ENCODE results near the gene CHEK2.
"Not testable (repeated sequence)": the region's sequence is repeated elsewhere in the genome, so short reads cannot be mapped to it uniquely, and the experiment has no call there.

Gene CHEK2

GRCh38 chr22:28738876-28739275 lies 2.7 kb downstream of the CHEK2 start:
- not testable (repeated sequence) for H3K9ac ChIP-seq (ENCODE audit: low read length); H3K27me3 ChIP-seq (ENCODE audit: control insufficient read depth, insufficient read depth, low read length); H3K27ac ChIP-seq (ENCODE audit: low read depth, low read length); H3K36me3 ChIP-seq (ENCODE audit: control insufficient read depth, insufficient read depth, low read length); H3K9me3 ChIP-seq (ENCODE audit: control insufficient read depth, insufficient read depth, low read depth, low read length); H3K4me3 ChIP-seq (ENCODE audit: low read depth, low read length)
- H3K4me1 ChIP-seq (ENCODE audit: control insufficient read depth, insufficient read depth, low read length) = peaks cover 31% of the 10 kb centered on the region

DNA sequence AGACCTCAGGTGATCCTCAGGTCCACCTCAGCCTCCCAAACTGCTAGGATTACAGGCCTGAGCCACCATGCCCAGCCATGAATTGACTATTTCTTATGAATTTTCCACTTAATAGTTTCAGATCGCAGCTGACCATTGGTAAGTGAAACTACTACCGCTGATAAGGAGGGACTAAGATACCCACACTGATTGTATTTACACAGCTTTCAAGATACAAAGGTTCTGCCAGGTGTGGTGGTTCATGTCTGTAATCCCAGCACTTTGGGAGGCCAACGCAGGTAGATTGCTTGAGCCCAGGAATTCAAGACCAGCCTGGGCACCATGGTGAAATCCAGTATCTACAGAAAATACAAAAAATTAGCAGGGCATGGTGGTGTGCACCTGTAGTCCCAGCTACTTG lies 3.9 kb downstream of the CHEK2 start:
- Histone ChIP-seq H3K36me3 (ENCODE audit: control insufficient read depth, insufficient read depth, low read length) (peaks cover 8% of the 10 kb centered on the region), H3K9me3 (ENCODE audit: control insufficient read depth, insufficient read depth, low read depth, low read length) (no peaks in the 10 kb centered on the region), H3K4me3 (ENCODE audit: low read depth, low read length) (no peak overlapping the region), H3K27me3 (ENCODE audit: control insufficient read depth, insufficient read depth, low read length) (no peaks in the 10 kb centered on the region), H3K9ac (ENCODE audit: low read length) (no peak overlapping the region), H3K27ac (ENCODE audit: low read depth, low read length) (no peak overlapping the region), H3K4me1 (ENCODE audit: control insufficient read depth, insufficient read depth, low read length) (peaks cover 31% of the 10 kb centered on the region)

GRCh38 chr22:28736301-28737155 lies 5.1 kb downstream of the CHEK2 start:
- Histone ChIP-seq H3K4me3 (ENCODE audit: low read depth, low read length) (peak overlapping the region; percentile 25; the same call in 1 of the 2 replicates), H3K27me3 (ENCODE audit: control insufficient read depth, insufficient read depth, low read length) (no peaks in the 10 kb centered on the region), H3K4me1 (ENCODE audit: control insufficient read depth, insufficient read depth, low read length) (peaks cover 31% of the 10 kb centered on the region), H3K27ac (ENCODE audit: low read depth, low read length) (peak overlapping the region; percentile 72; the same call in 1 of the 2 replicates), H3K9me3 (ENCODE audit: control insufficient read depth, insufficient read depth, low read depth, low read length) (no peaks in the 10 kb centered on the region), H3K36me3 (ENCODE audit: control insufficient read depth, insufficient read depth, low read length) (peaks cover 16% of the 10 kb centered on the region), H3K9ac (ENCODE audit: low read length) (peak overlapping the region; percentile 24)

GRCh38 chr22:28734393-28734792 lies 7.2 kb downstream of the CHEK2 start:
- peak overlapping the region; percentile 17; the same call in 1 of the 2 replicates for H3K27ac ChIP-seq (ENCODE audit: low read depth, low read length)
- H3K4me1 ChIP-seq (ENCODE audit: control insufficient read depth, insufficient read depth, low read length) = peaks cover 31% of the 10 kb centered on the region
- no peak overlapping the region for H3K4me3 ChIP-seq (ENCODE audit: low read depth, low read length)
- H3K27me3 ChIP-seq (ENCODE audit: control insufficient read depth, insufficient read depth, low read length) = no peaks in the 10 kb centered on the region
- peaks cover 28% of the 10 kb centered on the region for H3K36me3 ChIP-seq (ENCODE audit: control insufficient read depth, insufficient read depth, low read length)
- H3K9me3 ChIP-seq (ENCODE audit: control insufficient read depth, insufficient read depth, low read depth, low read length) = no peaks in the 10 kb centered on the region
- no peak overlapping the region for H3K9ac ChIP-seq (ENCODE audit: low read length)

DNA sequence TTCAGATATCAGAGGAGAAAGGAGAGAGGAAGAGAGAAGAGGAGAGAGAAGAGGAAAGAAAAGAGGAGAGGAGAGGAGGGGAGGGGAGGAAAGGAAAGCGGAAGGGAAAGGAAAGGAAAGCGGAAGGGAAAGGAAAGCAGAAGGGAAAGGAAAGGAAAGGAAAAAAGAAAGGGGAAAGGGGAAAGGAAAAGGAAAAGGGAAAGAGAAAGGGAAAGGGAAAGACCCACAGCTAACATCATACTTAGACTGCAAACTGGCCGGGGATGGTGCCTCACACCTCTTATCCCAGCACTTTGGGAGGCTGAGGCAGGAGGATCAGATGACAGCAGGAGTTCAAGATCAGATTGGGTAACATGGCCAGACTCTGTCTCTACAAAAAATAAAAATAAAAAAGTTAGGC lies 11.4 kb downstream of the CHEK2 start:
- Histone ChIP-seq H3K27ac (ENCODE audit: low read depth, low read length) (no peak overlapping the region), H3K9ac (ENCODE audit: low read length) (no peak overlapping the region), H3K9me3 (ENCODE audit: control insufficient read depth, insufficient read depth, low read depth, low read length) (no peaks in the 10 kb centered on the region), H3K4me1 (ENCODE audit: control insufficient read depth, insufficient read depth, low read length) (peaks cover 7% of the 10 kb centered on the region), H3K4me3 (ENCODE audit: low read depth, low read length) (no peak overlapping the region), H3K36me3 (ENCODE audit: control insufficient read depth, insufficient read depth, low read length) (peaks cover 59% of the 10 kb centered on the region), H3K27me3 (ENCODE audit: control insufficient read depth, insufficient read depth, low read length) (no peaks in the 10 kb centered on the region)

- H3K27ac ChIP-seq (ENCODE audit: low read depth, low read length) = no peak overlapping the region
- H3K9ac ChIP-seq (ENCODE audit: low read length) = no peak overlapping the region
- no peaks in the 10 kb centered on the region for H3K27me3 ChIP-seq (ENCODE audit: control insufficient read depth, insufficient read depth, low read length)
- no peak overlapping the region for H3K4me3 ChIP-seq (ENCODE audit: low read depth, low read length)
- H3K4me1 ChIP-seq (ENCODE audit: control insufficient read depth, insufficient read depth, low read length) = no peaks in the 10 kb centered on the region
- no peaks in the 10 kb centered on the region for H3K9me3 ChIP-seq (ENCODE audit: control insufficient read depth, insufficient read depth, low read depth, low read length)
- peaks cover 71% of the 10 kb centered on the region for H3K36me3 ChIP-seq (ENCODE audit: control insufficient read depth, insufficient read depth, low read length)
Measured at GRCh38 chr22:28728621-28729313, 12.9 kb downstream of the CHEK2 start.

DNA sequence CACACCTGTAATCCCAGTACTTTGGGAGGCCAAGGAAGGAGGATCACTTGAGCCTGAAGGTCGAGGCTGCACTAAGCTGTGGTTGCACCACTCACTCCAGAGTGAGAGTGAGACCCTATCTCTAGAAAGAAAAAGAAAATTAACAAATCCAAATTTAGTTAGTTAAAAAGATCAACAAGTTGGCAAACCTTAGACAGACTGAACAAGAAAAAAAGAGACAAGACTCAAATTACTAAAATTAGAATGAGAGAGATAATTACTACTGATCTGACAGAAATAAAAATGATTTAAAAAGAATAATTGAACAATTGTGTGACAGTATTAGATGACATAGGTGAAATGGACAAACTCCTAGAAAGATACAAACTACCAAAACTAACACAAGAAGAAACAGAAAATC lies 13.6 kb downstream of the CHEK2 start:
- Histone ChIP-seq H3K9me3 (ENCODE audit: control insufficient read depth, insufficient read depth, low read depth, low read length) (no peaks in the 10 kb centered on the region), H3K27me3 (ENCODE audit: control insufficient read depth, insufficient read depth, low read length) (no peaks in the 10 kb centered on the region), H3K4me1 (ENCODE audit: control insufficient read depth, insufficient read depth, low read length) (no peaks in the 10 kb centered on the region), H3K36me3 (ENCODE audit: control insufficient read depth, insufficient read depth, low read length) (peaks cover 70% of the 10 kb centered on the region), H3K9ac (ENCODE audit: low read length) (no peak overlapping the region), H3K27ac (ENCODE audit: low read depth, low read length) (no peak overlapping the region), H3K4me3 (ENCODE audit: low read depth, low read length) (no peak overlapping the region)

DNA sequence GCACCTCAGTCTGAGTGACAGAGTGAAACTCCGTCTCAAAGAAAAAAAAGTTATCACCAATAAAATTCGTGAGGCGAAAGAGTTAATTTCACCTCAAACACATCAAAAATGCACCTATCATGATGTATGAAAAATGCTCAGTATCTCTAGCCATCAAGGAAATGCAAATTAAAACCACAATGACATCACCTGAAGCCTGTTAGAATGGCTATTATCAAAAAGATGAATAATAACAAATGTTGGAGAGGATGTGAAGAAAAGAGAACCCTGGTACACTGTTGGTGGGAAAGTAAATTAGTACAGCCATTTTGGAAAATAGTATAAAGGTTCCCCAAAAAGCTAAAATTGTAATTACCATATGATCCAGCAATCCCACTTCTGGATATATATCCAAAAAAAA lies 23.6 kb downstream of the CHEK2 start:
- Histone ChIP-seq H3K27me3 (ENCODE audit: control insufficient read depth, insufficient read depth, low read length) (no peaks in the 10 kb centered on the region), H3K9me3 (ENCODE audit: control insufficient read depth, insufficient read depth, low read depth, low read length) (no peaks in the 10 kb centered on the region), H3K4me1 (ENCODE audit: control insufficient read depth, insufficient read depth, low read length) (no peaks in the 10 kb centered on the region), H3K36me3 (ENCODE audit: control insufficient read depth, insufficient read depth, low read length) (peaks cover 65% of the 10 kb centered on the region), H3K9ac (ENCODE audit: low read length) (no peak overlapping the region), H3K4me3 (ENCODE audit: low read depth, low read length) (no peak overlapping the region), H3K27ac (ENCODE audit: low read depth, low read length) (no peak overlapping the region)

DNA sequence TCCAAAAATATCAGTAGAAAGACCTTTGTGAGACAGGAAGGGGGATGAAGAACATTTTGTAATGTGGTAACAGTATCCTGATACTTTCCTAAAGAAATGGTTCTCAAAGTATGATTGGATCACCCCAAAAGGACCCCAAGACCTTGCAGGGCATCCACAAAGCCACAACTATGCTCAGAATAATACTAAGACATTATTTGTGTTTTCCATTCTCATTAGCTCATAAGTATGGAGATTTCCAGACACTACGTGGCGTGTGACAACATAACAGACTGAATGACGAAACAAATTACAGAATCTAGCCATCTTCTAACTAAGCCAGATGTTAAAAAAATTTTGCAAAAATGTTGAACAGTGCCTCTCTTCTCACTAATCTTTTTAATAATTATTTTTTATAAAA lies 24.9 kb downstream of the CHEK2 start:
- Histone ChIP-seq H3K4me1 (ENCODE audit: control insufficient read depth, insufficient read depth, low read length) (no peaks in the 10 kb centered on the region), H3K27me3 (ENCODE audit: control insufficient read depth, insufficient read depth, low read length) (no peaks in the 10 kb centered on the region), H3K36me3 (ENCODE audit: control insufficient read depth, insufficient read depth, low read length) (peaks cover 71% of the 10 kb centered on the region), H3K9ac (ENCODE audit: low read length) (no peak overlapping the region), H3K4me3 (ENCODE audit: low read depth, low read length) (no peak overlapping the region), H3K27ac (ENCODE audit: low read depth, low read length) (no peak overlapping the region), H3K9me3 (ENCODE audit: control insufficient read depth, insufficient read depth, low read depth, low read length) (no peaks in the 10 kb centered on the region)

DNA sequence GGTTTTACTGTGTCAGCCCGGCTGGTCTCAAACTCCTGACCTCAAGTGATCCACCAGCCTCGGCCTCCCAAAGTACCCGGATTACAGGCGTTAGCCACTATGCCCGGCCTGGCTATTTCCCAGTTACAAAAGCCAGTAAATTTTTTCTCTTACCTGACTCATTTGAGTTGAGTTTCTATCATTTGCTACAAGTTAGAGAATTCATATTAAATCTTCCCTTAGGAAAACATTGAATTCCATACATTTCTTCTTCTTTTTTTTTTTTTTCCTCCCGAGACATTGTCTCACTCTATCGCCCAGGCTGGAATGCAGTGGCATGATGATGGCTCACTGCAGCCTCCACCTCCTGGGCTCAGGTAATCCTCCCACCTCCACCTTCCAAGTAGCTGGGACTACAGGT lies 26.0 kb downstream of the CHEK2 start:
- Histone ChIP-seq H3K9ac (ENCODE audit: low read length) (no peak overlapping the region), H3K4me1 (ENCODE audit: control insufficient read depth, insufficient read depth, low read length) (no peaks in the 10 kb centered on the region), H3K4me3 (ENCODE audit: low read depth, low read length) (no peak overlapping the region), H3K36me3 (ENCODE audit: control insufficient read depth, insufficient read depth, low read length) (peaks cover 72% of the 10 kb centered on the region), H3K27ac (ENCODE audit: low read depth, low read length) (no peak overlapping the region), H3K27me3 (ENCODE audit: control insufficient read depth, insufficient read depth, low read length) (no peaks in the 10 kb centered on the region), H3K9me3 (ENCODE audit: control insufficient read depth, insufficient read depth, low read depth, low read length) (no peaks in the 10 kb centered on the region)

- Histone ChIP-seq H3K9me3 (ENCODE audit: control insufficient read depth, insufficient read depth, low read depth, low read length) (no peaks in the 10 kb centered on the region), H3K9ac (ENCODE audit: low read length) (no peak overlapping the region), H3K27me3 (ENCODE audit: control insufficient read depth, insufficient read depth, low read length) (no peaks in the 10 kb centered on the region), H3K27ac (ENCODE audit: low read depth, low read length) (no peak overlapping the region), H3K4me1 (ENCODE audit: control insufficient read depth, insufficient read depth, low read length) (no peaks in the 10 kb centered on the region), H3K4me3 (ENCODE audit: low read depth, low read length) (no peak overlapping the region), H3K36me3 (ENCODE audit: control insufficient read depth, insufficient read depth, low read length) (peaks cover 75% of the 10 kb centered on the region)
Measured at GRCh38 chr22:28714043-28714628, 27.5 kb downstream of the CHEK2 start.

Data from HUES6 (cell line).